Measurements from ENCODE around the gene GTF2IRD1.

GTF2IRD1 gene

DNA sequence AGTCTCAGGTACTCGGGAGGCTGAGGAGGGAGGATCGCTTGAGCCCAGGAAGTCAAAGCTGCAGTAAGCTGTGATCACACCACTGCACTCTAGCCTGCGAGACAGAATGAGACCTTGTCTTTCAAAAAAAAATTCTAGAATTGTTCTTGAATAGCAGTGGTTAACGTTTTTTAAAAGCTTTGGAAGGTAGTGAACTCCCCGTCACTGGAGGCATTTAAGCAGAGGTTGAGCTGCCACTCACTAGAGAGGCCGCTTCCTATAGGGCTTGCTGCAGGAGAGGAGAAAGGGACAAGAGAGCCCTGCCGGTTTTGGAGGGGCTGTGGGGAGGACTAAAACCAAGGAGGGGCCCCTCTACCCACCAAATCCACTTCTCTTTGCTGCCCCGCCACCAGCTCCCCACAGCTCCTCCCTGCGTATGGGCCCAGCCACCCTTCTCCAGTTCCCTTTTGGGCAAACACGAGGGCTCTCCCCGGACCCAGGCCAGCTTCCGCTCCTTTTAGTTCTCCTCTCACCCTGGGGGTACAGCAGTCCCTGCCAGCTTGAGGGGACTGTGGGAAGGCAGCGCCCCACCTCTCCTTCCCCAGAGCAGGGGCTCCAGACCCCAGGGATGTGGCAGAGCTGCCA, 116.9 kb downstream of the GTF2IRD1 start:
- DNase-seq, result no peak

DNA sequence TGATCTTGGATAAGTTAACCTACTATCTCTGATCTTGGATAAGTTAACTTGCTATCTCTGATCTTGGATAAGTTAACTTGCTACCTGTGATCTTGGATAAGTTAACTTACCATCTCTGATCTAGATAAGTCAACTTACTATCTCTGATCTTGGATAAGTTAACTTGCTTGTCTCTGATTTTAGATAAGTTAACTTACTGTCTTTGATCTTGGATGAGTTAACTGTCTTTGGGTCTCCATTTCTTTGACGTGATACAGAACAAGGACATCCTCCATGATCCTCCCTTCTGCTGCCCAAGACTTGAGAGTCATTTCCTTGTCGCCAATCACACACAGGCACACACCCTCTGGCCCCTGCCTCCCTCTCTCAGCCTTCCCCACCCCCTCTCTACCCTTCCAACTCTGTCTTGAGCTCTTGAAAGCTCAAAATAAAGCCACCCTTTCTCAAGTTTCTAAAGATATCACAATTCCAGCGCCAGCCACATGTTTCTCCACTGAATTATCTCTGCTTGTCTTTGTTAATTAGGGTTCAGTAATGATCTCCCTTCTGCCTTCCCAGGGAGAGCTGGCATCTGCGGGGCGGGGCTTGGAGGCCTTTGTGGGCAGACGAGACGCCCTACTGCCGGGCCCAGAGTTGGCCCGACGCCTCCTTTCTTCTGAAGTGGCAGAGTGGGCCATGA, 118.7 kb downstream of the GTF2IRD1 start:
- no peak for DNase-seq

DNA sequence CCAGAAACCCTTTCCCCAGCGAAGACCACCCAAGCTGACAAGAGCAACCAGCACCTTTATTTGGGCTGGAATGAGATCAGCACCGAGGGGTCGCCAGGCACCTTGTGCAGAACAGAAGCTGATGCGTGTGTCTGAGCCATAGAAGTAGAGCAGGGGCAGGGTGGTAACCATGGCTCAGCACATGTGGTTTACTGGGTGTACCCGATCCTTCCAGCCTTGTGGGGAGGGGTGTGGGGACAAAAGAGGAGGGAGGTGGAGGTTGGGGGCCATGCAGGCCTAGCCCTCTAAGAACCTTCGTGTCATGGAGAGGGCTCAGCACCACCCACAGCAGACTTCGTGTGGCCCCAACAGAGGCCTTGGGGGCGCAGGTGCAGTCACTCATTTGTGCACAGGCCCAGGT, 119.8 kb downstream of the GTF2IRD1 start:
- no peak for DNase-seq

DNA sequence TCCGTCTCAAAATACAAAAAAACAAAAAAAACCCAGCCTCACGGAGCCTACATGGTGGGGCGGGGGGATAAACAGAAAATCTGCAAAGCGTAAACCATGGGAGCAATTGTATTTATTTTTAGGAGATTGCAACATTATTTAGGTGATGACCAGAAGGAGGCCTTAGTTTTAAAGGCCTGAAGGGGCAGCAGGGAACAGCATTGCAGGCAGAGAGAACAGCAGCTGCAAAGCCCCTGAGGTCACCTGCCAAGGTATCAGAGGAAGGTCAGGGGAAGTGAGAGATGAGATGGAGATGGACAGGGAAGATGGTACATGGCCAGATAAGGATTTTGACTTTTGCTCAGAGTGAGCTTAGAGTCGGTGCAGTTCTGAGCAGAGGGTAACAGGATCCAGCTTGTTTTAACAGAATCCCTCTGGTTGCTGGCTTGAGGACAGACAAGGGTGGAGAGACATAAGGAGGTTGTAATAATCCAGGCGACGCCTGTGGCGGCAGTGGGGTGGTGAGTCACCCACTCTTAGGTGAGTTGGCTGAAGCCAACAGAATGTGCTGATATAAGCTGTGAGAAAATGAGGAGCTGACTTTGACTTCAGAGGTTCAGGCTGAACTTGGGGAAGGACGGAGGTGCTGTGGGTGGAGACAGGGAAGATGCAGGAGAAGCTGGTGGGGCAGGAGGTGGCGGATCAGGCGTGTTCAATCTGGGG, 121.5 kb downstream of the GTF2IRD1 start:
- DNase-seq, result no peak

DNA sequence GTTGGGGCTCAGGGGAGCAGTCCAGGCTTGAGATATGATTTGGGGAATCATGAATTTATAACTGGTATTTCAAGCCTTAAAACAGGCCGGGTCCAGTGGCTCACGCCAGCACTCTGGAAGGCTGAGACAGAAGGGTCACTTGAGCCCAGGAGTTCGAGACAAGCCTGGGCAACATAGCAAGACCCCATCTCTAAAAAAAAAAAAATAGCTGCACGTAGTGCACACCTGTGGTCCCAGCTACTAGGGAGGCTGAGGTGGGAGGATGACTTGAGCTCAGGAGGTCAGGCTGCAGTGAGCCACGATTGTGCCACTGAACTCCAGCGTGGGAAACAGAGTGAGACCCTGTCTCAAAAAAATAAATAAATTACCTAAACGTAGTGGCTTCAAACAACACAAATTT, 122.1 kb downstream of the GTF2IRD1 start:
- DNase-seq, result no peak

DNA sequence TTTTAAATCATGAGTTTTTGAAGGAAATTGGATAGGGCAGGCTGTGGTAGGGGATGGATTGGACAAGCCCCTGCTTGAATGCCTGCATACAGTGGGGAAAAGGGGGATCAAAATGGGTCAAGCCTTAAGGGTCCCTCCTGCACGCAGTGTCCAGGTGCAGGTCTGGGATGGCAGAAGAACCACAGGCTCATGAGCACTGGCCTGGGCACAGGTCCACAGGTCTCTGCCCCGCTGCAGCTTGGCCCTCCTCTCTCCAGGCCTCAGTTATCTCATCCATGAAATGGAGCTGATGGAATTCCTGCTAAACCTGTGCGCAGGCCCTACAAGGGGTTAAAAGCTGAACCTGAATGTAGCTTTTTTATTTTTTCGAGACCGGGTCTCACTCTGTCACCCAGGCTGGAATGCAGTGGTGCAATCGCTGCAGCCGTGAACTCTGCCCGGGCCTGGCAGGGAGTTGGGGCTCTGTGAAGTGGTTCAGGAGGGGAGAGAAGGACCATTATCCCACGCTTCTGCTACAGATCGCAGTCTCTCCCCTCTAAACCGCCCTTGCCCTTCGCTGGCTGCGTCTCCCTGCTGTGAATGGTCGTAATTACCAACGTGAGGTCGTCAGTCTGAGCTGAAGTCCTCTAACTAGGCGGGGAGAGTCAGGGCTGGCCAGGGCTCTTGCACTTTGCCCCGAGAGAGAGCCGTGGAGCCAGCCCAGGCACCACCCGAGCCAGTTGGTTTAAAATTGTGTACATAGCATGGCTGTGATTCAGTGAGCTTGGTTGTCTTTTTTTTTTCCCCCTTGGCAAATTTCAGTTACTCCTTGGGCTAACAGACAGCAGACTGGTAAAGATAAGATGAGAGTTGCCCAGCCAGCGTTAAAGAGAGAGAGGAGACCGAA, 126.3 kb downstream of the GTF2IRD1 start:
- DNase-seq, result no peak

DNA sequence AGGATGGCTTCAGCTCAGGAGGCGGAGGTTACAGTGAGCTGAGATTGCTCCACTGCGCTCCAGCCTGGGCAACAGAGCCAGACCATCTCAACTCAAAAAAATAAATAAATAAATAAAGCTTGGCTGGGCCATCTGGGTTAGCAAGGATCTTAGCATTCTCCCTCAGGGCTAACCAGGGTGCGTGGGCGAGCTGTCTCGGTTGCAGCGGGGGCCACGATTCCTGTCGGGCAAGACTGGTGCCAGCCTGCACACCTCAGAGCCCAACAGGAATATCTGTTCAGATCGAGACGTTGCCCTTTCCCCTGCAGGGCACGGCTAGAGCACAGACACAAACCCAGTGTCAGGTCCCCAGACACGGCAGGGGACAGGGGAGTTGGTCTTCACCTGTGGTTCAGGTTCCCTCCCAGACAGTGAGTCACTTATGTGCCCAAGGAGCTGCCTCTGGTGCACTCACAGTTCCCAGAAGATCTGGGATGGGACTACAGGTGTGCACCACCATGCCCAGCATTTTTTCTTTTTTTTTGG, 128.3 kb downstream of the GTF2IRD1 start:
- DNase-seq, result no peak

DNA sequence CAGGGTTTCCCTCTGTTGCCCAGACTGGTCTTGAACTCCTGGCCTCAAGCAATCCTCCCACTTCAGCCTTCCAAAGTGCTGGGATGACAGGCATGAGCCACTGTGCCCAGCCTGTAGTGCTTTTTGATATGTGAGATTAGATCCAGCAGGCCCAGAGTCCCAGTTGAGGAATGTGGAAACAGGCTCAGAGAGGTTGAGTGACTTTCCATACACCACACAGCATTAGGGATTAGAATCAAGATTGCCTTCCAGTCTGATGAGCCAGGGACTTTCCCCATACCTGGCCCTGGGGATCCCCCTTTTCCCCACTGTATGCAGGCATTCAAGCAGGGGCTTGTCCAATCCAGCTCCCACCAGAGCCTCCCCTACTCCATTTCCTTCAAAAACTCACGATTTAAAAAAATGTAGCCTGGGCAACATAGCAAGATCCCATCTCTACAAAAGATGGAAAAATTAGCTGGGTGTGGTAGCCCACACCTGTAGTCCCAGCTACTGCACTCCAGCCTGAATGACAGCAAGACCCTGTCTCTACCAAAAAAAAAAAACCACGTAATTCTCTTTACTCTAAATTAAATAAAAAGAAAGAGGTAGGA, 128.8 kb downstream of the GTF2IRD1 start:
- no peak for DNase-seq

DNA sequence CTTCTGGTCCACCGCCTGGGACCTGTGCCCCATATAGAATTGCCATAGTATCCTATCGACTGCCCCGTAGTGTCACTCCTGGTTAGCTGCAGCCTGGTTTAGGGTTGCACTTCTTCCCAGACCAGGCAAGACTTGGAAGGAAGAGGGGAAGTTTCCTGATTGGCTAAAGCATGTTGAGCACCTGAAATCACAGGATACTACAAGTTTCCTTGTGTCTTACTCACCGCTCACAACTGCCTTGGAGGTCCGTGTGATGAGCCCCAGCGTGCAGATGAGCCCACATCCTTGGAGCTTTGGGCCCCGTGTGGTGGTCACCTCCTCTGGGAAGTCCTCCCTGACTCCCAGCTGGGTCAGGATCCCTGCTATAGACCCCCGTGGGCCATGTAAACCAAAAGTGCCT, 129.9 kb downstream of the GTF2IRD1 start:
- DNase-seq, result no peak

DNA sequence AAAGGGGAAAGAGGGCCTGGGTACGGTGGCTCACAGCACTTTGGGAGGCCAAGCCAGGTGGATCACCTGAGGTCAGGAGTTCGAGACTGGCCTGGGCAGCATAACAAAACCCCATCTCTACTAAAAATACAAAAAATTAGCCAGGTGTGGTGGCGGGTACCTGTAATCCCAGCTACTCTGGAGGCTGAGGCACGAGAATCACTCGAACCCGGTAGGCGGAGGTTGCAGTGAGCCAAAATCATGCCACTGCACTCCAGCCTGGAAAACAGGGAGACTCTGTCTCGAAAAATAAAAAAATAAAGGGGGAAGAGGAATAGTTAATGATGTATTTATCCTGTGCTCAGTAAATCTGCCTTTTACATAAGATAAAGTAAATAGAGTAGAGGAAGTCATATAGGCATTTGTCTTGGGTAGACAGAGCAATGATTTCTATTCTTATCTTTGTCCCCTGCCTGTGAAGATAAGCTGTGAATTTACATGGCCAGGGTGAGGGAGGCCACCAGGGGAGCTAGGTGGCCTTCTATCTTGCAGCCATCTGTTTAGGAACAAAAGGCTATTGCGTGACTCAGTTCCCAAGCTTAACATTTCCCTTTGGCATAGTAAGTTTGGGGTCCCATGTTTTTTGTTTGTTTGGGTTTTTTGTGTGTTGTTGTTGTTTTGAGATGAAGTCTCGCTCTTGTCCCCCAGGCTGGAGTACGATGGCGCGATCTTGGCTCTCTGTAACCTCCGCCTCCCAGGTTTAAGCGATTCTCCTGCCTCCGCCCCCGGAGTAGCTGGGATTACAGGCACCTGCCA, 130.7 kb downstream of the GTF2IRD1 start:
- DNase-seq, result no peak

DNA sequence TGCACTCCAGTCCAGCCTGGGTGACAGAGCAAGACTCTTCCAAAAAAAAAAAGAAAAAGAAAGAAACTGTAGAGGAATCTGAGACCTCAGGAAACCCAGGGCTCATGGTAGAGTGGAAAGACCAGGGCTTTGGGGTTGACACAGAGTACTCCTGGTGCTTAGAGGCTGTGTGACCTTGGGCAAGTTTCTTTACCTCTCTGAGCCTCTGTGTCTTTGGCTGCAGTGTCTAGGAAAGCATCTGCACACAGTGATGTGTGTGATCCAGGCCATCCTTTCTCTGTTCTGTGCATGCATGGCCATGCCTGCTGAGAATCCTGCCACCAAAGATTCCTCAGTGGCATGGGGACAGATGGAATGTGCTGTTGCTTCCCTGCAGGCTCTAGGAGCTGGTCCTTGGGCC, 132.1 kb downstream of the GTF2IRD1 start:
- DNase-seq, result no peak

DNA sequence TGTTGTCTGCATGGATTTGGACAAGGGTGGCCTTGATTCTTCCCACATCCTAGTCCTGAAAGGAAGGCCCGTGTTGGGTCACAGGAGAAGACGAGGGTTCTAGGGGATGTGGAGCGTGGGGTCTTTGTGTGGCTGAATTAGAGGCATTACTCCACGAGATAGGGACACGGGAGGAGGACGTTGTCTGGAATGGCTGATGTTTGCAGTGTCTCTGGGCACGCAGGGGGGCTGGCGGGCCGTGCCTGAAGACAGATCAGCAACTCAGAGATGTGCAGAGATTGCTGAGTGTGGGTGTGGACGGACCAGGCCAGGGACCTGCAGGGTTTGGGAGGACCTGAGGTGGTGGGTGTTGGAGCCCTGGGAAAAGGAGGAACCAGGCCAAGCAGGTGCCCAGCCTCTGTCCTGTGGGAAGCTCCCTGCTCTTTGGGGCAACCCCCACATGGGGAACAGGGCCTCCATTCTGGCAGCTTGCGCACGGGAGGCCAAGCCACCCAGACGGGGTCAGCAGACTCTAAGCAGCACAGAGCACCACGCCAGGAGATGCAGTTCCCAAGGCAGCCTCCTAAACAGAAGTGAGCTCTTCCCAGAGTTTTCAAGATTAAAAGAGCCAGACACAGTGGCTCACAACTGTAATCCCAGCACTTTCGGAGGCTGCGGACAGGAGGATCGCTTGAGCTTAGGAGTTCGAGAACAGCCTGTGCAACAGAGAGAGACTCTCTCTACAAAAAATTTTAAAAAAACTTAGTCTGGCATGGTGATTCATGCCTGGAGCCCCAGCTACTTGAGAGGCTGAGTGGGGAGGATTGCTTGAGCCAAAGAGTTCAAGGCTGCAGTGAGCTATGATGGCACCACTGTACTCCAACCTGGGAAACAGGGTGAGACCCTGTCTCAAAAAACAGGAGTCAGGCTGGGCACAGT, 132.8 kb downstream of the GTF2IRD1 start:
- no peak for DNase-seq

DNA sequence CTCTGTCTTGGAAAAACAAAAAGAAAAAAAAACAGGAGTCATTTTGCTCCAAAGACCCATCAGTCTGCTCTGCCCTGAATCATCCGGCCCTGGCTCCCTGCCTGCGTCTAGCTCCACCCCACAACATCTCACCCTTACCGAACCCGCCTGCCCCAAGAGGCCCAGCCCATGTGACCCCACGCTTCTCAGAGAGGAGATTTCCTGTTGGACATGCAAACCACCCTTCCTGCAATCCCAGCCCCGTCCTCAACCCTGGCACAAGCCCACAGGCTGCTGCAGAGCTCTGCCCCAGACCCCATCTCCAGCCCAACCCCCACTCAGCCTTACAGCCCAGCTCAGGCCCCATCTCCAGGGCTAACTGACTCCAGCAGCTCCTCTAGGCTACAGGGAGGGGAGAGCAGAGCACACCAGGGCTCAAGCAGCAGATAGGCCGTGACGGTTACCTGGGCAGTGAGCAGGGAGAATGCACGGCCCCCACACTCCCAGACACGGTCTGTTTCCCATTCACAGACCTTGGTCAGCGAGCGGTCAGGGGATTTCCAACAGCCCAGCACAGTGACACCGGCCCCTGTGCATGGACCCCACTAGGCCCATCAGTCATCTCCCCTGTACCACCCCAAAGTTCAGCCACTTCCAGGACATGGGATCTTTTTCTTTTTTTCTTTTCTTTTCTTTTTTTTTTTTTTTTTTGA, 133.9 kb downstream of the GTF2IRD1 start:
- peak; percentile 82 for DNase-seq

DNA sequence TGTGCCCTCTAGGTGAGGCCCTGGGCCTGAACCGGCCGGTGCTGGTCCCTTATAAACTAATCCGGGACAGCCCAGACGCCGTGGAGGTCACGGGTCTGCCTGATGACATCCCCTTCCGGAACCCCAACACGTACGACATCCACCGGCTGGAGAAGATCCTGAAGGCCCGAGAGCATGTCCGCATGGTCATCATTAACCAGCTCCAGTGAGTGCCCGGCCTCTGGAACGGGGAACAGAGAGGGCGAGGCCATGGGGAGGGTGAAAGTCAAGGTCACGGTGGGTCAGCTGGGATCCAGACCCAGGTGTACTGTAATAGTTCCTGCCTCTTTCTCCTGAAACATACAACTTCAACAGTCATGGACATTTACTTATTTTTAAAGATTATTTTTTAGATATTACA, 137.1 kb downstream of the GTF2IRD1 start:
- no peak for DNase-seq

DNA sequence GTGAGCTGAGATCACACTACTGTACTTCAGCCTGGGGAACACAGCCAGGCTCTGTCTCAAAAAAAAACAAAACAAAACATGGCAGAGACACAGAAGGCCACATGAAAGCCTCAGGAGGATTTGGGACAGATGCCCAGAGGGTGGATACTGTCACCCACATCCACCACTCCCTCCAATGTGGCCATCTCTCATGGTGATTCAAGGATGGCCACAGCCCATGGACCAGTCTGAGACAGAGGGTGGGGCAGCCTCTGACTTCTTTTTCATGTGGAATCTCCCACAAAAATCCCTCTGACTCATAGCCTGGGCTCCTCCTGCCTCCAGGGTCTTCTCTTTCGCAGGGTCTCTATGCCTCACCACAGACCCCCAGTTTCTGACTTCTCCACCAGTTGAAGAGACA, 144.9 kb downstream of the GTF2IRD1 start:
- DNase-seq, result no peak

DNA sequence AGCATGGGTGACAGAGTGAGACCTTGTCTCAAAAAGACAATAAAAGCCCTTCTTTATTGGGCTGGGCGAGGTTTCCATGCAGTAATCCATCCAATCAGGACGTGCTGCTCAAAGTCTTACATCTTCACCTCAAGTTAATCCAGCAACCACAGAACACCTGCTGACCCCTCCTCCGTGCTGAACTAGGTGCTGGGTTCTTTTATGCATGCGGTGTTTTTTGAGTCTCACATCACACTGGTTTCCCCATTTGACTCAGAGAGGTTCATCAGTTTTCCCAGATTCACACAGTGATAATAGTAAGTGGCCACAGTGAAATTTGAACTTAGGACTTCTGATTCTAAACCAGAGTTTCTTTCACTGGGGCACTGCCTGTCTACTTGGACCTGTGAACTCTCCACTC, 145.5 kb downstream of the GTF2IRD1 start:
- no peak for DNase-seq

DNA sequence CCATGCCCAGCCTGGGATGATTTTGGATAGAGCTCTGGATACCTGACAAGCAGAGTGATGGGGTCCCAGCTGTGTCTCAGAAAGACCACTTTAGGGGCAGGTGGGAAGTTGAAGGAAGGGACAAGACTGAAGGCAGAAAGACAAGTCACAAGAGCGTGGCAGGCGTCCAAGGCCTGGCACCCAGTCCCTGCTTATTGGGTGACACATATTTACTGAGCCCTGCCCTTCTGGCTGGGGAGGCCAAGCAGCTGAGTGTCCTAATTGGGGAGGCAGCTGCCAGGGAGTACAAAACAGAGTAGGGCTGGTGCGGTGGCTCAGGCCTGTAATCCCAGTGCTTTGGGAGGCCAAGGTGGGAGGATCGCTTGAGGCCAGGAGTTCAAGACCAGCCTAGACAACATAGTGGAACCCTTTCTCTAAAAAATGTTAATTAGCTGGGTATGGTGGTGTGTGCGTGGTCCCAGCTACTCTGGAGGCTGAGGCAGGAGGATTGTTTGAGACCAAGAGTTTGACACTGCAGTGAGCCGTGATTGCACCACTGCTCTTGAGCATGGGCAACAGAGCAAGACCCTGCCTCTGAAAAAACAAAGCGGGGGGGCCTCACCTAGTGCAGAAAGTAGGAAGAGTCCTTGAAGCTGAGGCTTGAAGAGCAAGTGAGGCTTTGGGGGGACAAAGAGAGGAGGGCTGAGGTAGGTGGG, 150.8 kb downstream of the GTF2IRD1 start:
- DNase-seq, result no peak

DNA sequence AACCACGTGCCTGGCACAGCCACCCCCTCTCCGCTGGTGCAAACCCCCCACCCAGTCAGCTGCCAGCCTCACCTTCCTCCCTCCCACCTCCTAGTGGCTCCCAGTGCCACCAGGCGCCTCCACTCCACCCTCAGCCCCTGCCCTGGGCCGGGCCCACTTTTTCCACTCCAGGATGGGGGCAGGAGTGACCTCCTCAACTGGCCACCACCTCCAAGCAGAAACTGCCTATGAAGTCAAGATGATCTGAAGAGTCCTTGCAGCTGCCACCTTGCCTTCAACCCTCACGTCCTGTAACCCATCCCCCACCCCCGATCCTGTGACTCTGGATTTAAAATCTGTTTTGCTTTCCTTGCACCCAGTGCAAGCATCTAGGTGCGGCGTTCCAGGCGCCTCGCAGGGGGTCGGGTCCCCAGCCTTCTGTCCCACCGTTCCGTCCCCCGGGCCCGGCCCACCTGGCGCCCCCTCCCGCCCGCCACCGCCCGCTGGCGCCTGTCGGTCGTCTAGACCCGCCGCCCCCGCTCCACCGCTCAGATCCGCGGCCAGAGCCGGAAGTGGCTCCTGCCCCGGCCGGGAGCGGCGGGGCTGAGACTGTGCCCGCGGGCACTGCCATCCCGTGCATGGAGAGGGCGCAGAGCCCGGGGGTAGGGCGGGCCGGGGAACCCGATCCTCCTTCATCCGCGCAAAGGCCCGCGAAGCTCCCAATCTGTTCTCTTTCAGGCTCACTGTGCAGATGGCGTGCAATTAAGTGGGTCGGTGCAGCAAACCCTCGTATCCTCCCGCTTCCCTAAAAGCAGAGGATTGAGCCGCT, 152.6 kb downstream of the GTF2IRD1 start:
- no peak for DNase-seq
